ENCODE data around the gene STXBP1. TPM values are rescaled to one million over a fixed set of nuclear protein-coding genes. Genes with fewer than 3 reads are reported as not detected.

The STXBP1 gene
- total and polyA plus RNA-seq, 9 of the 15 experiments (the other 6 are each of a cell fraction or from before 2014, with no cell fraction given): 4.6 to 35.1 (median 9.7) TPM

GRCh38 chr9:127650518-127650917 lies 38.4 kb downstream of the STXBP1 start:
- no peak for FAIRE-seq
- H3K9ac ChIP-seq (ENCODE audit: insufficient read depth in 1 of 2, low read depth in 2 of 2, low read length in 2 of 2): no peak overlapping the region
- H3K79me2 ChIP-seq (ENCODE audit: control insufficient read depth, insufficient read depth, low read length): peaks cover 3% of the 10 kb centered on the region; the same call in 1 of the 3 replicates
- 0 out of 2 replicates have a peak overlapping the region, but pooled peaks have one; percentile 0 for H2AFZ ChIP-seq (ENCODE audit: low read depth, low read length)
- in situ Hi-C loops (cut with MboI): no loop called here
- intact Hi-C loops (cut with micrococcal nuclease): no loop called here
- no peaks in the 10 kb centered on the region; the same call in 1 of the 2 replicates for H3K9me3 ChIP-seq (replicated peaks; ENCODE audit: control insufficient read depth, insufficient read depth, low read depth, low read length)
- ChIA-PET CTCF (ENCODE audit: low intra/inter-chr PET ratio) (no interaction called here), POLR2A (interaction anchor here (3.1 kb wide), 1 partner anchor 11 kb away, joined by 8 read pairs; no protein-coding TSS in a partner anchor)
- peaks cover 22 to 36% of the 10 kb centered on the region in 2 experiments for H3K4me1 ChIP-seq (replicated peaks in 1 of 2; ENCODE audit: control insufficient read depth in 2 of 2, insufficient read depth in 2 of 2, low read length in 2 of 2)
- DNase-seq (ENCODE audit: extremely low read depth in 1 of 4, low spot score in 3 of 4): no peak
- no peak for ATAC-seq
- no peaks in the 10 kb centered on the region for H3K9me1 ChIP-seq (ENCODE audit: control insufficient read depth, insufficient read depth, low read length)
- peaks cover 22% of the 10 kb centered on the region for H3K36me3 ChIP-seq (ENCODE audit: control insufficient read depth, insufficient read depth, low read length)
- H3K4me3 ChIP-seq: no peak overlapping the region
- no peak overlapping the region for H3K4me2 ChIP-seq (ENCODE audit: insufficient read depth, low read length)
- no peaks in the 10 kb centered on the region for H3K27me3 ChIP-seq (ENCODE audit: control insufficient read depth in 2 of 2, insufficient read depth in 2 of 2, low read length in 2 of 2)
- no TSS peak for BruUV-seq (replicated peaks)
- TF ChIP-seq BRD9 (IDR thresholded peaks at IDR 0.05; ENCODE audit: low read depth, partially characterized antibody): no peak
- TF ChIP-seq FOXK1 (CRISPR knock-in tag; IDR thresholded peaks at IDR 0.05; ENCODE audit: borderline replicate concordance): no peak
- TF ChIP-seq PHF20 (IDR thresholded peaks at IDR 0.05; ENCODE audit: partially characterized antibody): no peak
- TF ChIP-seq ZNF146 (CRISPR knock-in tag; IDR thresholded peaks at IDR 0.05; ENCODE audit: unreplicated experiment): no peak
- no peak for TF ChIP-seq KAT8 (IDR thresholded peaks at IDR 0.05; ENCODE audit: low read depth)
- no peak for TF ChIP-seq FOXK2 (conservative IDR thresholded peaks at IDR 0.05 in 1 of 2, IDR thresholded peaks at IDR 0.05 in 1 of 2; ENCODE audit: low read depth in 2 of 2)
- no peak for TF ChIP-seq SMARCE1 (IDR thresholded peaks at IDR 0.05)
- no peak for TF ChIP-seq PHTF2 (CRISPR knock-in tag; IDR thresholded peaks at IDR 0.05)
- 60% methylated on average over 3 of the region's 3 CpGs for WGBS (ENCODE audit: insufficient coverage, low coverage, missing lambda C conversion rate)
- no peak overlapping the region for H3K27ac ChIP-seq (ENCODE audit: extremely low read depth, low read depth, low read length)
- no peaks in the 10 kb centered on the region; the same call in 1 of the 2 replicates for H4K20me1 ChIP-seq (replicated peaks; ENCODE audit: control insufficient read depth, insufficient read depth, low read length)

Data from K562 (cell line).